Coronary artery (tissue), 2 donors: ENCODE results near the gene ZNF580.

ENCODE experiments used
- DNase-seq: peaks from one replicate; pipeline ENCODE4 v3.0.0-alpha.2; 2017; ENCODE audit warnings: low spot score
- H3K27ac ChIP-seq, 2 donors: fragments of 200-600 bp; sonication (generic); one replicate each; pipeline ENCODE4 v1.5.1; 2016 to 2019
- H3K4me3 ChIP-seq: fragments of 200-600 bp; sonication (generic); 2 replicates; pipeline ENCODE4 v1.5.1; 2016; ENCODE audit warnings: mild to moderate bottlenecking, moderate library complexity
- TF ChIP-seq, protein P1 (sequence below): fragments of 200-600 bp; sonication (generic); IDR thresholded peaks from one replicate; pipeline ENCODE4 v1.5.1; 2019; ENCODE audit warnings: antibody characterized with exemption

Gene ZNF580, protein sequence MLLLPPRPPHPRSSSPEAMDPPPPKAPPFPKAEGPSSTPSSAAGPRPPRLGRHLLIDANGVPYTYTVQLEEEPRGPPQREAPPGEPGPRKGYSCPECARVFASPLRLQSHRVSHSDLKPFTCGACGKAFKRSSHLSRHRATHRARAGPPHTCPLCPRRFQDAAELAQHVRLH

DNA sequence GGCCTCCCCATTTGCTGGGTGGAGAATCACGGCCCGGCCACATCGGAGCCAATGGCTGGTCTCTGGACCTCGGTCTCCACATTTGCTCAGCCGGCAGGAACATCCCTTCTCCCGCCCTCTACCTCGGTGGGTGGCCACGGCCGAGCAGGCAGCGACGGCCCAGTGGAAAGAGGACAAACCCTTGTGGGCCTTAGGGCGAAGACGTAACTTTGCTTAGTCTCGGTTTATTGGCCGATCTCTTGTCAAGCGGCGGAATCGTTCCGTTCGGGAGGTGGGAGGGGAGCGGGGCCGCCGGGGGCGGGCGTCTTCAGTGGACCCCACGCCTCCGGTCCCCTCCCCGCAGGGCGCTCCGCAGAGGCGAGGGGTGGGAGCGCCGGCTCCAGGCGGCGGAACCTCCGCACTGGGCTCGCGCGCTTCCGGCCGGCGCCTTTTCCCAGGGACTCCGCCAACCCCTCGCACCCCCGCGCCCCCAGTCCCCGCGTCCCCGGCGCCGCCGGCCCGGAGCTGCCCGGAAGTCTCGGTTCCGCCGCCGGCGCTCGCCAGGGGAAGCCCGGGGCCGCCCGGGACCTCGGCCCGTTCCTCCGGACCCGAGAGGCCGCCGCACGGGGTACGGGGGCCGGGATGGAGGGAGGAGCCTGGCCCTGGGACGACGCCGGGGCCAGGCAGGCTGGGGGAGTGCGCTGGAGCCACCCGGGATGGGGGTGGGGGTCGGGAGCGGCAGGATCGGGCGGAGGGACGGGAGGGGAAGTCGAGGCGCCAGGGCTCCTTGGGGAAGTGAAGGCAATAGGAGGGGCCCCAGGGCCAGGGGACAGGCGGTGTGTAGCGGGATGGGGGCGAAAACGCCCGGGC, at the start of gene ZNF580:
Gene ZNF580, plus strand, starts transcription at position 426 of the 849 bp plus-strand sequence. CDS start 1,507 bp downstream, outside the sequence.
- peak within 1 kb of the TSS; percentile 87 for H3K4me3 ChIP-seq
- H3K27ac ChIP-seq, result peak within 1 kb of the TSS; percentile 85 to 95
- DNase-seq, result peak; percentile 79
- TF ChIP-seq, protein P1, sequence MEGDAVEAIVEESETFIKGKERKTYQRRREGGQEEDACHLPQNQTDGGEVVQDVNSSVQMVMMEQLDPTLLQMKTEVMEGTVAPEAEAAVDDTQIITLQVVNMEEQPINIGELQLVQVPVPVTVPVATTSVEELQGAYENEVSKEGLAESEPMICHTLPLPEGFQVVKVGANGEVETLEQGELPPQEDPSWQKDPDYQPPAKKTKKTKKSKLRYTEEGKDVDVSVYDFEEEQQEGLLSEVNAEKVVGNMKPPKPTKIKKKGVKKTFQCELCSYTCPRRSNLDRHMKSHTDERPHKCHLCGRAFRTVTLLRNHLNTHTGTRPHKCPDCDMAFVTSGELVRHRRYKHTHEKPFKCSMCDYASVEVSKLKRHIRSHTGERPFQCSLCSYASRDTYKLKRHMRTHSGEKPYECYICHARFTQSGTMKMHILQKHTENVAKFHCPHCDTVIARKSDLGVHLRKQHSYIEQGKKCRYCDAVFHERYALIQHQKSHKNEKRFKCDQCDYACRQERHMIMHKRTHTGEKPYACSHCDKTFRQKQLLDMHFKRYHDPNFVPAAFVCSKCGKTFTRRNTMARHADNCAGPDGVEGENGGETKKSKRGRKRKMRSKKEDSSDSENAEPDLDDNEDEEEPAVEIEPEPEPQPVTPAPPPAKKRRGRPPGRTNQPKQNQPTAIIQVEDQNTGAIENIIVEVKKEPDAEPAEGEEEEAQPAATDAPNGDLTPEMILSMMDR, result no peak

DNA sequence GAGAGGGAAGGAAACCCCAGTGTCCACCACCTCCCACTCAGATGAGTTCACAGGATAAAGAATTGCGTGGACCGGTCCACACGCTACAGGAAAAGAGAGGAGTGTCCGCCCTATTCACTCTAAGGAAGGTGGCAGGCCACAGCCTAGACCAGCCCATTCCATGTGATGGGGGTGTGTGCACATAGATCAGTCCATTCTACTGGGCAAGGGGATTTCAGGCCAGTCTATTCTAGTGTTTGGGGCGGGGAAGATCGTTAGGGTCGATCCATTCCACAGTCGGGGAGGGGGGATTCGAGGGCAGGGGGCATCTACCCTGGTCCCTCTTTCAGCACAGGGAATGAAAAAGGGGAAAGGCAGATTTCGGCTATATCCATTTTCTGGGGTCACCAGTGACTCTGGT, 49.2 kb upstream of the ZNF580 start:
- TF ChIP-seq, protein P1, result no peak
- DNase-seq, result no peak
- Histone ChIP-seq H3K27ac (no peak overlapping the region), H3K4me3 (no peak overlapping the region)

DNA sequence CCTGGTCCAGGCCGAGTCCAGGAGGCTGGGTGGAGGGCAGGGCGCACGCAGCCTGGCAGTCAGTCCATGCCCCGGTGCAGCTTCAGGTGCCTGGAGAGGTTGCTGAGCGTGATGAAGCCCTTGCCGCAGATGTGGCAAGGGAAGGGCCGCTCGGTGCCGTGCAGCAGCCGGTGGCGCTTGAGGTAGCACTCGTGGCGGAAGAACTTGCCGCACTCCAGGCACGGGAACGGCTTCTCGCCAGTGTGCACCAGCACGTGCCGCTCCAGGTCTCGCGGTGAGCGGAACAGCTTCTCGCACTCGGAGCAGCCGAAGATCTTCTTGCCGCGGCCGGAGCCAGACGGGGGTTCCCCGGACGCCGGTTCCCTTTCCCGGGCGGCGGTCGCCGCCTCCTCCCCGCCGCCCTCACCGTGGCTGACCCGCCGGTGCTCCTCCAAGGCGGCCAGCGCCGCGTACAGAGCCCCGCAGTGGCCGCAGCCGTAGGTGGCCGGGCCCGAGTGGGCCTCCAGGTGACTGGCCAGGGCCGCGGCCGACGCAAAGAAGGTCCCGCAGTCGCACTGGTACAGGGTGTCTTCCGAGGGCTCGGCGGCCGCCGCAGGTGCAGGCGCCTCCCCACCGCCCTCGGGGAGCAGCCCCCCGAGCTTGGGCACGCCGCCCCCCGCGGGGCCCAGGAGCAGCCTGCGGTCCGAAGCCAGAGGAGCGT, 48.3 kb upstream of the ZNF580 start:
- no peak overlapping the region for H3K27ac ChIP-seq
- TF ChIP-seq, protein P1, result no peak
- no peak overlapping the region for H3K4me3 ChIP-seq
- DNase-seq, result no peak

DNA sequence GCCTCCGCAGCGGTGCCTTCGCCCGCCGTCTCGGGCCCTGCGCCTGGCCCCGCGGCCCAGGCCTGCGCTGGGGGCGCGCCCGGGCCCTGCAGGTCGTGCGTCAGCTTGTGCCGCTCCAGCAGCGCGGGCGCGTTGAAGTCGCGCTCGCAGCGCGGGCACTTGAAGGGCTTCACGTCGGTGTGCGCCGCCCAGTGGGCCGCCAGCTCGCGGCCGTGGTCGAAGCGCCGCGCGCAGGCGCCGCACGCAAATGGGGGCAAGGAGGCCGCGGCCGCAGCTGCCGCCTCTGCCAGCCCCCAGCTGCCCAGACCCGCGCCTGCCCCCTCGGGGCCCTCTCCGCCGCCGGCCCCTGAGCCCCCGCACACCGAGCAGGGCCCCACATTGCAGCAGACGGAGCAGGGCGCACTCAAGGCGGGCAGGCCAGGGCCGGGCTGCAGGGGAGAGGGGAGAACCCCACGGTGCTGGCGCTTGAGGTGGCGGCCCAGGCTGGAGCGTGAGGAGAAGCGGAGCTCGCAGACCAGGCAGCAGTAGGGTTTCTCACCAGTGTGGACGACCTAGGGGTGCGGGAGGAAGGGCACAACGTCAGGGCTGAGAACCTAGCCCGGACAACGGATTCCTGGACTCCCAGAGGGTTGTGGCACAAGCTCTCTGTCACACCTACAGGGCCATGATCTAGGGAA, 47.6 kb upstream of the ZNF580 start:
- Histone ChIP-seq H3K4me3 (no peak overlapping the region), H3K27ac (no peak overlapping the region)
- DNase-seq, result no peak
- TF ChIP-seq, protein P1, result no peak

DNA sequence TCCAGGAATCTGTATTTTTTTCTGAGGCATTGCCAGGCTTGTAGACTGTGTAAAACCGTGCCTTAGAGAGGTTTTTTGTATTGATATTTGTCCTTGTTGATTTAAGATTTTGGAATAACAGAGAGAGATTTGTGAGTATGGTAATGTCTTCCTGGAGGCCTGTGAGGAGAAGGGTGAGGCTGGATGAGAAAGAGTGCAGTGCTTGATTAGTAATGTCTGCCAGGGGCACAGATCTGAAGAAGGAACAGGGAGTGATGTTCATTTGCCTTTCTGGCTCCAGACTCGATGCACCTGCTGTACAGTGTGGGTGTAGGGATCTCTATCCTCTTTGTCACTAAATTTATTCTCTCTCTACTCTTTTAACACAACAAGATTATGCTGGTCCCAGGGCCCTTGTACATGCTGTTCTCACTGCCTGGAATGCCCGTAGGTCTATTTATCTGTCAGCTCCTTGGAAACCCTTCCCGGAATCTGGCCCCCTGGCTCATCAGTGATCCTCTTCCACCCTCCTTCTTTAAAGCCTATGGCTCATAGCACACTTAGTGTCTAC, 45.7 kb upstream of the ZNF580 start:
- Histone ChIP-seq H3K4me3 (no peak overlapping the region), H3K27ac (no peak overlapping the region)
- TF ChIP-seq, protein P1, result no peak
- no peak for DNase-seq

DNA sequence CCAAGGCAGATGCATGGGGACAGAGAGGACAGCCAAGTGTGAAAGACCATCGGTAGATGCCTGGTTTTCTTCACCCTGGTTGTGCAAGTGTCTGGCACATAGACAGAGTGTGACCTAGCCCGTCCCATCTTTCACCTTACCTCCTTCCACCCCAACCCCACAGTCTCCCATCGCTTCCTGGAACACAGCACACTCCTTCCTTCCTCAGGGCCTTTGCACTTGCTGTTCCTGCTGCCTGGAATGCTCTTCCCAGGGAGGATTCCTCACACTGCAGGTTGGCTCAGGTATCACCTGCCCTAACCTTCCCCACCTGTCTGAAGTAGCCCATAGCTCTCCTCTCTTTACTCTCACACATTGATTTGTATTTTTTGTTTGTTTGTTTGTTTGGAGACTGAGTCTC, 44.5 kb upstream of the ZNF580 start:
- TF ChIP-seq, protein P1, result no peak
- Histone ChIP-seq H3K27ac (no peak overlapping the region), H3K4me3 (no peak overlapping the region)
- DNase-seq, result no peak
